ENCODE data around the gene PDCL2. TPM values are rescaled to one million over a fixed set of nuclear protein-coding genes. Genes with fewer than 3 reads are reported as not detected.

Gene PDCL2
- total and polyA plus RNA-seq, 2 donors: not detected

DNA sequence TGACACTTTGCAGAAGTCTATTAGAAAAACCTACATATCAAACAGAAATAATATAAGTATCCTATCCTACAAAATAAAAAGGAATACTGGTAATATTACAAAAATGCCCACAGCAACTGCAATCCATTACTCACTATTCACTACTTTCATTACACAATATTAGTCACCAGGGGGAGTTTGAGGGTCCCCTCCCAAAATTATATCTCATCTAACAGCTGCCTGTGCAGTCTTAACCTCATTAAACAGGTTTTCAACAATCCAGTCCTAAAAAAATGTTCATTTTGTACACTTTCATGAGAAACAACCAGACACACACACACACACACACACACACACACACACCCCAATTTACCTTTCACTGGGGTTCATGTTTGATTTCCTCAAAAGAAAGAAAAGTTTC is 48.2 kb downstream of the PDCL2 start:
- H3K27ac ChIP-seq (ENCODE audit: low read depth): no peak overlapping the region
- H3K4me3 ChIP-seq (ENCODE audit: low read depth, low read length): no peak overlapping the region
- DNase-seq (ENCODE audit: extremely low spot score): no peak
- no peaks in the 10 kb centered on the region for H3K36me3 ChIP-seq (ENCODE audit: insufficient read depth)
- H3K4me1 ChIP-seq (ENCODE audit: insufficient read depth): no peaks in the 10 kb centered on the region

DNA sequence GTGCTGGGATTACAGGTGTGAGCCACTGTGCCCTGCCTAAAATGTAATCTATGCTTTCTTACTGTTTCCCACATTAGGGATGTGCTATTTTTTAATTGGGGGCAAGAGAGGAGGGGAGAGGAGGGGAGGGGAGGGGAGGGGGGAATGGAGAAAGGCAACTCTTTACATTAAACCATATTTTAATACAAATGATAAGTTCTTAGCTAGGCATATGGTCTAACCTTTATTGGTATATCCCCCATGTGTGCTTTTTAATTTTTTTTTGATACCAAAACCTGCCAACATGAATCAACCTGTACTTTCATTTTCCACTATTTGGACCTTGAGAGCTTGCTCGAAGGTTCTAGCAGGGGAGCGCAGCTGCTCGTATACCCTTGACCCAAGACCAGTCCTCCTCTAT is 51.8 kb downstream of the PDCL2 start:
- Histone ChIP-seq H3K4me1 (ENCODE audit: insufficient read depth) (no peaks in the 10 kb centered on the region), H3K4me3 (ENCODE audit: low read depth, low read length) (no peak overlapping the region), H3K36me3 (ENCODE audit: insufficient read depth) (no peaks in the 10 kb centered on the region), H3K27ac (ENCODE audit: low read depth) (no peak overlapping the region)
- 92% methylated on average over 3 of the region's 3 CpGs for WGBS
- no peak for DNase-seq (ENCODE audit: extremely low spot score)

DNA sequence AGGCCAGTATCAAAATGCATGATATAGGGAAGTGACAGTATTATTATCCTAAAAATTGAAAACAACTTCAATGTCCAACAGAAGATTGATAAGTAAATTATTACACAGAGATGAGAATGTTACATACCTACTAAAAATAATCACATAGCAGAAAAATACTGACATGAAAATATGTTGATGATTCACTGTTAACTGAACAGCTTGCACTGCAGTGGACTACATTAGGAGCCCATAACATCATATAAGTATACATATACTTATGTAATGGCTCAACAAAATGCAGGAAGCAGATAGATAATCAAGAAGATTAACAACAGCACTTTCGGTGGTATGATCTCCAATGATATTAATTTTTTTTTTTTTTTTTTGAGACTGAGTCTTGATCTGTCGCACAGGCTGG is 52.4 kb downstream of the PDCL2 start:
- H3K4me3 ChIP-seq (ENCODE audit: low read depth, low read length): no peak overlapping the region
- H3K36me3 ChIP-seq (ENCODE audit: insufficient read depth): no peaks in the 10 kb centered on the region
- no peak for DNase-seq (ENCODE audit: extremely low spot score)
- H3K4me1 ChIP-seq (ENCODE audit: insufficient read depth): no peaks in the 10 kb centered on the region
- WGBS: 66% methylated on average over 2 of the region's 2 CpGs
- H3K27ac ChIP-seq (ENCODE audit: low read depth): no peak overlapping the region

DNA sequence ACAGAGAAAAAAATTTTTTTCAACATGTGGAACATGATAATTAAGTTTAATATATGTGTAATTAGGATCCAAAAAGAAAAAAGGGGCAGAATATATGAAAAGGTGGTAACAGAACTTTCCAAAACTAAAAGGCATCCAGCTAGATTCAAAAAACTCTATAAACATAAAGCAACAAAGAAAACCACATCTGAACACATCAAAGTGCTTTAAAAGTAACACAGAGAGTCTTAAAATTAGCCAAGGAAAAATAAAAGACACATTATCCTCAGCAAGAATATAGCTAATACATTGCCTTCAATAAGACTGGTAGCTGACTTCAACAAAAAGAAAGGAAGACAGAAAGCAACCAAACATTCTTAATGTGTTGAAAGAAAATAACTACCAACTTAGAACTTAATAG is 53.5 kb downstream of the PDCL2 start:
- Histone ChIP-seq H3K4me1 (ENCODE audit: insufficient read depth) (no peaks in the 10 kb centered on the region), H3K36me3 (ENCODE audit: insufficient read depth) (no peaks in the 10 kb centered on the region), H3K4me3 (ENCODE audit: low read depth, low read length) (no peak overlapping the region), H3K27ac (ENCODE audit: low read depth) (no peak overlapping the region)
- DNase-seq (ENCODE audit: extremely low spot score): no peak

DNA sequence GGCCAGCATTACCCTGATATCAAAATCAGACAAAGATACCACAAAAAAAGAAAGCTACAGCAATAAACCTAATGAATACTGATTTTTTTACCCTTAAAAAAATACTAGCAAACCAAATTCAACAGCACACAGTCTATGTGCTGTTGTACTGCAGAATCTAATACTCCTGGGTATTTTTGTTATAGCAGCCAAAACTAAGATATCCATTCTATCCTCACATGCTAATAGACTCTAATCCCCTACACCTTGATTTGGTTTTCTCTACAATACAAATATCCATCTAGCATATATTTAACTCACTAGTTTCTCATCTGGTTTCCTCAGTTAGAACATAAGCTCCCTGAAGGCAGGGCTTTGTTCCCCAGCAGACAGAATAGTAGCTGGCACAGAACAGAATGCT is 57.7 kb downstream of the PDCL2 start:
- Histone ChIP-seq H3K4me3 (ENCODE audit: low read depth, low read length) (no peak overlapping the region), H3K36me3 (ENCODE audit: insufficient read depth) (no peaks in the 10 kb centered on the region), H3K4me1 (ENCODE audit: insufficient read depth) (no peaks in the 10 kb centered on the region), H3K27ac (ENCODE audit: low read depth) (no peak overlapping the region)
- DNase-seq (ENCODE audit: extremely low spot score): no peak

DNA sequence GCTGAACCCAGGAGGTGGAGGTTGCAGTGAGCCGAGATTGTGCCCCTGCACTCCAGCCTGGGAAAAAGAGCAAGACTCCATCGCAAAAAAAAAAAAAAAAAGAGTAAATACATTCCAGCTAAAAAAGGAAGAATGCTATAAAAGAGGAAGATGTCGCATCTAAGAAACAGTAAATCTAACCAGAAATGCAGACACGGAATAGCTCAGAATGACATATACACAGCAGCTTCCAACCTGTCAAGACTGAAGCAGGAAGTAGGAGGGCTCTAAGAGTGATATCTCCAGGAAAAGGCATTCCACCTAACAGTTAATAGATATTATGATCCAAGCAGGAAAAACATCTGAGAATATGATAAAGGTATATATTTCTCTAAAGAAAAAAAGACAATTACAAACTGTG is 61.4 kb downstream of the PDCL2 start:
- no peak overlapping the region for H3K4me3 ChIP-seq (ENCODE audit: low read depth, low read length)
- H3K27ac ChIP-seq (ENCODE audit: low read depth): no peak overlapping the region
- H3K36me3 ChIP-seq (ENCODE audit: insufficient read depth): no peaks in the 10 kb centered on the region
- WGBS: 93% methylated on average over 4 of the region's 4 CpGs
- H3K4me1 ChIP-seq (ENCODE audit: insufficient read depth): no peaks in the 10 kb centered on the region
- DNase-seq (ENCODE audit: extremely low spot score): no peak

DNA sequence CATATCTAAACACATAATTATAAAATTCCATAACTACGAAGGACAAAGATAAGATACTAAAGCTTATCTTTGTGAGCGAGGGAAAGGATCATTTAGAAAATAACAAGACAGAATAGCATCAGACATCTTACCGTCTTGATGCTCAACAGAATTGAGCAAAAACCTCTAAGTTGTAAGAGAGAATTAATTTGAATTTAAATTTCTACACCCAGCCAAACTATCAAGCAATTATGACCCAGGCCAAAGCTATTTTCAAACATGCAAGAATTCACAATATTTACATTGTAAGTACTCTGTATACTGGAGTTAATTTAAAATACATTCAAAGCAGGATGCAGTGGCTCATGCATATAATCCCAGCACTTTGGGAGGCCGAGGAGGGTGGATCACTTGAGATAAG is 61.9 kb downstream of the PDCL2 start:
- H3K36me3 ChIP-seq (ENCODE audit: insufficient read depth): no peaks in the 10 kb centered on the region
- no peak overlapping the region for H3K4me3 ChIP-seq (ENCODE audit: low read depth, low read length)
- no peak overlapping the region for H3K27ac ChIP-seq (ENCODE audit: low read depth)
- no peaks in the 10 kb centered on the region for H3K4me1 ChIP-seq (ENCODE audit: insufficient read depth)
- DNase-seq (ENCODE audit: extremely low spot score): no peak
- WGBS: 77% methylated on average over 4 of the region's 4 CpGs

DNA sequence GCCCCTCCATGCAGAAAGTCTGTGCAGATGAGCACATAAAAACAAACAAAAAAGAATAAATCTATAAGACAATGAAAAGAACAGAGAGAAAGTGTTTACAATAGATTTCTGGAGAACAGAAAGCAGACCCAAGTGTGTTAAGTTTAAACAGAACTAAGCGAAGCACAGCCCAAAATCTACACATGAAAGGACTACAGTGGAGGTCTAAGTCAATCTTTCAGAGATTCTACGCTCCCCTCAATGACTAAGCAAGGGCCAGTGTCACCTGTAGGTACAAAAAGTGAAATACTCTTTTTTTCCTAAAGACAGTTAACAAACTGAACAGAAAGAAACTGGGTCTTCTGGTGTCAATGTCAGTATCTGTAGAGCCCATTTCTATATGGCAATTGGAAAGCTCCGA is 63.6 kb downstream of the PDCL2 start:
- 95% methylated on average over 3 of the region's 3 CpGs for WGBS
- H3K4me1 ChIP-seq (ENCODE audit: insufficient read depth): no peaks in the 10 kb centered on the region
- no peak for DNase-seq (ENCODE audit: extremely low spot score)
- H3K27ac ChIP-seq (ENCODE audit: low read depth): no peak overlapping the region
- H3K36me3 ChIP-seq (ENCODE audit: insufficient read depth): no peaks in the 10 kb centered on the region
- no peak overlapping the region for H3K4me3 ChIP-seq (ENCODE audit: low read depth, low read length)

DNA sequence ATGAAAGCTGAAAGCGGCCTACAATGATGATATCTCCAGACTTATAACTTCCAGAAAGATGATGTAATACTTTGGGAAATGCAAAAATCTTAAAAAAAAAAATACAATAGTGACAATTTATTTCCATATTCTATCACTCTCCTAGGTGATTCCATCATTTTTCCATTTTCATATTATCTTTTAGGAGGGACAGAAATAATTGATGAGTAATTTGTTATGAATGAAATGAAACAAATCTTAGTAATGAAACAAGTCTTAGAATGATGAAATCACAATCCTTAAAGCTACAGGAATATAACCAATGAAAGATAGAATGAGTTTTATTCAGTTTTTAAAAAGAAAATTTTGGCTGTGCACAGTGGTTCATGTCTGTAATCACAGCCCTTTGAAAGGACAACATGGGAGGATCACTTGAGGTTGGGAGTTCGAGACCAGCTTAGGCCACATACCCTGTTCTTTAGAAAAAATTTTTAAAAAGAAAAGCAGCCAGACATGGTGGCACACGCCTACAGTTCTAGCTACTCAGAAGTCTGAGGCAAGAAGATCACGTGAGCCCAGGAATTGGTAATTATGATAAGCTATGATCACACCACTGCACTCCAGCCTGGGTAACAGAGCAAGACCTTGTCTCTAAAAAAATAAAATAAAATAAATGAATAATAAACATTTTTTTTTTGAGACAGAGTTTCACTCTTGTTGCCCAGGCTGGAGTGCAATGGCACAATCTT is 67.0 kb downstream of the PDCL2 start:
- H3K4me1 ChIP-seq (ENCODE audit: insufficient read depth): no peaks in the 10 kb centered on the region
- no peak overlapping the region for H3K4me3 ChIP-seq (ENCODE audit: low read depth, low read length)
- 80% methylated on average over 4 of the region's 4 CpGs for WGBS
- no peaks in the 10 kb centered on the region for H3K36me3 ChIP-seq (ENCODE audit: insufficient read depth)
- no peak overlapping the region for H3K27ac ChIP-seq (ENCODE audit: low read depth)
- DNase-seq (ENCODE audit: extremely low spot score): no peak

DNA sequence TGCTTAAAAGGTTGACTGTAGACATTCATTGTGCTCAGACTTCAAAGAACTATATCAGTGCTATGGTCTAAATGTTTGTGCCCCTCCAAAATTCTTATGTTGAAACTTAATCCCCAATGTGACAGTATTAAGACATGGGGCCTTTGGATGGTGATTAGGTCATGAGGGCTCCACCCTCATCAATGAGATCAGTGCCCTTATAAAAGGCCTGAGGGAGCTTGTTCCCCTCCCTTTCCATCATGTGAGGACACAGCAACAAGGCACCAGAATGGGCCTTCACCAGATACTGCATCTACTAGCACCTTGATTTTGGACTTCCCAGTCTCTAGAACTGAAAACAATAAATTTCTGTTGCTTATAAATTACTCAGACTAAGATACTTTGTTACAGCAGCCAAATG is 73.6 kb downstream of the PDCL2 start:
- H3K4me3 ChIP-seq (ENCODE audit: low read depth, low read length): no peak overlapping the region
- H3K27ac ChIP-seq (ENCODE audit: low read depth): no peak overlapping the region
- no peaks in the 10 kb centered on the region for H3K36me3 ChIP-seq (ENCODE audit: insufficient read depth)
- DNase-seq (ENCODE audit: extremely low spot score): no peak
- H3K4me1 ChIP-seq (ENCODE audit: insufficient read depth): peaks cover 1% of the 10 kb centered on the region

DNA sequence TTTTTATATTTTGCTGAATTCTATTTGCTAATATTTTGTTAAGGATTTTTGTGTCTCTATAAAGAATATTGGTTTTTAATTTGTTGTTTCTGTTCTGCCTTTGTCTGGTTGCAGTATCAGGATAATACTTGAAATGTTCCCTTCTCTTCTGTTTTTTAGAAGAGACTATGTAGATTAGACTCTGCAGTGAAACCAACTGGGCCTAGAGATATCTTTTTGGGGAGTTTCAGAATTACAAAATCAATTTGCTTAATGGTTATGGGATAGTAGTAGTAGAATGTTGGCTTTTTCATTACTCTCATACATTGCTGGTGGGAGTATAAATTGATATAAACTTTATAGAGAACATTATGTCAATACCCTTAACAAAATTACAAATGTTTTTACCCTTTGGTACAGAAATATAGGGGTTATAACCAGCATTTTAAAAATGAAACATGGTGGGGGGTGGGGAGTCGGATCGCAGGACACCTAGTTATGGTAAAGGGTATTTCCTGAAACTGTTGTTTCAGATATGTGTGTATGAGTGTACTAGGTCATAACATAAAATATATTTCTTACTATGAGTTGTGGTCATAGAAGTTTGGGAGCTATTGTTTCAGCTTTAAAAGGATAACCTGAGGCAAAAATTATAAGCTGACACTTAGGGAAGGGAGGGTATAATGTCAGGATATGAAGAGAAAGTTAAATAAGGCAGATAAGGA is 74.4 kb downstream of the PDCL2 start:
- Histone ChIP-seq H3K4me1 (ENCODE audit: insufficient read depth) (peaks cover 1% of the 10 kb centered on the region), H3K27ac (ENCODE audit: low read depth) (no peak overlapping the region), H3K4me3 (ENCODE audit: low read depth, low read length) (no peak overlapping the region), H3K36me3 (ENCODE audit: insufficient read depth) (no peaks in the 10 kb centered on the region)
- DNase-seq (ENCODE audit: extremely low spot score): no peak
- 97% methylated on average over 2 of the region's 2 CpGs for WGBS

DNA sequence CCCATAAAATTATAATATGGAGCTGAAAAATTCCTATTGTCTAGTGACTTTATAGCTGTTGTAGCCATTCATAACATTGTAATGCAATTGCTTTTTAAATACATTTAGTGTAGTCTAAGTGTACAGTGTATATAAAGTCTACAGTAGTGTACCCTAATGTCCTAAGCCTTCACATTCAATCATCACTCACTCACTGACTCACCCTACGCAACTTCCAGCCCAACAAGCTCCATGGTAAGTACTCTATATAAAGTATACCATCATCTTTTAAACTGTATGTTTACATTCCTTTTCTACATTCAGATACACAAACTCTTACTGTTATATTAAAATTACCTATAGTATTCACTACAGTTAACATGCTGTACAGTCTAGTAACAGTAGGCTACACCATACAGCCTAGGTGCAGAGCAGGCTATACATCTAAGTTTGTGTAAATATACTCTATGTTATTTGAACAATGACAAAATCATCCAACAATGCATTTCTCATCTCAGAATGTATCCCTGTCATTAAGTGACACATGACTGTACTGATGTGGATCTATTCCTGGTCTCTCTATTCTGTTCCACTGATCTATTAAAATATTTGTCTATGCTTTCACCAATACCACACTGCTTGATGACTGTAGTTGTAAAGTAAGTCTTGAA is 79.0 kb downstream of the PDCL2 start:
- H3K4me1 ChIP-seq (ENCODE audit: insufficient read depth): no peaks in the 10 kb centered on the region
- WGBS: 99% methylated on average over 1 of the region's 1 CpG
- H3K27ac ChIP-seq (ENCODE audit: low read depth): no peak overlapping the region
- no peaks in the 10 kb centered on the region for H3K36me3 ChIP-seq (ENCODE audit: insufficient read depth)
- no peak for DNase-seq (ENCODE audit: extremely low spot score)
- no peak overlapping the region for H3K4me3 ChIP-seq (ENCODE audit: low read depth, low read length)

DNA sequence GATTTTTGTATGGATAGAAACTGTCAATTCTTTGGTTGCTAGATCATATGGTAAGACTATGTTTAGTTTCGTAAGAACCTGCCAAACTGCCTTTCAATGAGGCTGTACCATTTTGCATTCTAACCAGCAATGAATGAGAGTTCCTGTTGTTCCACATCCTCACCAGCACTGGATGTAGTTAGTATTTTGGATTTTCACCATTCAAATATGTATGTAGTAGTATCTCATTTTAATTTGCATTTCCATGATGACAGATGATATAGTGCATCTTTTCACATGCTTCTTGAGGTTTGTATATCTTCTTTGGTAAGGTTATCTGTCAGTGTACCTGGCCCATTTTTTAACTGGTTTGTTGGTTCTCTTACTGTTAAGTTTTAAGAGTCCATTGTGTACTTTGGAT is 80.0 kb downstream of the PDCL2 start:
- Histone ChIP-seq H3K4me1 (ENCODE audit: insufficient read depth) (no peaks in the 10 kb centered on the region), H3K27ac (ENCODE audit: low read depth) (no peak overlapping the region), H3K36me3 (ENCODE audit: insufficient read depth) (no peaks in the 10 kb centered on the region), H3K4me3 (ENCODE audit: low read depth, low read length) (no peak overlapping the region)
- WGBS: 95% methylated on average over 1 of the region's 1 CpG
- no peak for DNase-seq (ENCODE audit: extremely low spot score)

DNA sequence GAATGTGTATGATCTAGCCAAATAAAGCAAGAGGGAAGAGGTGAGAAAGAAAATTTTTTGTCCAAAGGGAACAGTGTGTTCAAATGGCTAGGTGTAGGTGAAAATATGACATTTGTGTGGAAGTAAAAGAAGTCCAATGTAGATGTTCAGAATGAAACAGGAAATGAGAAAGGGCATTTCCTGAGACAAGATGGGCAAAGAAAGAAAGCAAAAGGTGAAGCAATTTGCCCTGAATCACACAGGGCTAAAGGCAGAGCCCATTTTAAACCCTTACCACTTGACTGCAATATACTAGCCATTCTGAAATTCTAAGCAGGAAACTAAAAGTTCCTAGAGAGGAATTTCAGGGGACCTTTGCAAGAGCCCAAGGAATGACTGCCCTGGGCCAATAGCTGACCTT is 81.4 kb downstream of the PDCL2 start:
- H3K4me3 ChIP-seq (ENCODE audit: low read depth, low read length): no peak overlapping the region
- no peaks in the 10 kb centered on the region for H3K36me3 ChIP-seq (ENCODE audit: insufficient read depth)
- no peak for DNase-seq (ENCODE audit: extremely low spot score)
- no peak overlapping the region for H3K27ac ChIP-seq (ENCODE audit: low read depth)
- H3K4me1 ChIP-seq (ENCODE audit: insufficient read depth): no peaks in the 10 kb centered on the region

Measured in urinary bladder (tissue), 4 donors.